GM12878 (cell line): Measurements from ENCODE around the gene RARS2. TPM values are rescaled to one million over a fixed set of nuclear protein-coding genes. Genes with fewer than 3 reads are reported as not detected.

Experiments used
- CBFB ChIP-seq: IDR thresholded peaks from 2 replicates; pipeline ENCODE4 v1.6.1; 2016; ENCODE audit warnings: antibody characterized with exemption, low read depth
- CBX3 ChIP-seq: fragments of 200-600 bp; sonication (generic); IDR thresholded peaks from 2 replicates; pipeline ENCODE4 v1.6.1; 2016; ENCODE audit warnings: low read depth, borderline replicate concordance
- CEBPZ ChIP-seq: fragments of 150-350 bp; IDR thresholded peaks from 2 replicates; pipeline ENCODE4 v1.6.1; 2016; ENCODE audit warnings: low read depth, low read length
- CREM ChIP-seq: IDR thresholded peaks from 2 replicates; pipeline ENCODE4 v1.6.1; 2014; ENCODE audit warnings: antibody characterized with exemption, low read depth
- HCFC1 ChIP-seq: fragments of 150-350 bp; IDR thresholded peaks from 2 replicates; pipeline ENCODE4 v1.6.1; 2014; ENCODE audit warnings: low read length
- HDAC6 ChIP-seq: fragments of 200-600 bp; sonication (generic); IDR thresholded peaks from one replicate; pipeline ENCODE4 v1.8.0; 2017; ENCODE audit warnings: antibody characterized with exemption; ENCODE audit not compliant: unreplicated experiment
- HDGF ChIP-seq: fragments of 450-650 bp; IDR thresholded peaks from 2 replicates; pipeline ENCODE4 v1.6.1; 2016; ENCODE audit warnings: antibody characterized with exemption
- MAX ChIP-seq: IDR thresholded peaks from 2 replicates; pipeline ENCODE4 v1.6.1; 2012; ENCODE audit warnings: low read depth, low read length, improper control_type of control experiment
- MLLT1 ChIP-seq: fragments of 450-650 bp; IDR thresholded peaks from 2 replicates; pipeline ENCODE4 v1.6.1; 2016; ENCODE audit warnings: mild to moderate bottlenecking
- MTA2 ChIP-seq: fragments of 450-650 bp; IDR thresholded peaks from 2 replicates; pipeline ENCODE4 v1.6.1; 2016; ENCODE audit warnings: low read depth, mild to moderate bottlenecking, moderate library complexity
- NBN ChIP-seq: fragments of 450-650 bp; IDR thresholded peaks from 2 replicates; pipeline ENCODE4 v1.6.1; 2016
- NR2C1 ChIP-seq: fragments of 450-650 bp; IDR thresholded peaks from 2 replicates; pipeline ENCODE4 v1.6.1; 2017; ENCODE audit warnings: antibody characterized with exemption, mild to moderate bottlenecking, moderate library complexity
- PAX5 ChIP-seq: IDR thresholded peaks from 2 replicates; pipeline ENCODE4 v1.6.1; 2011; ENCODE audit warnings: low read depth, low read length, borderline replicate concordance
- POLR2AphosphoS2 ChIP-seq: IDR thresholded peaks from 2 replicates; pipeline ENCODE4 v1.6.1; 2011; ENCODE audit warnings: low read depth, mild to moderate bottlenecking, low read length, improper control_type of control experiment, moderate library complexity
- POLR2AphosphoS5 ChIP-seq: IDR thresholded peaks from 2 replicates; pipeline ENCODE4 v1.6.1; 2011; ENCODE audit warnings: mild to moderate bottlenecking, low read length, inconsistent platforms
- RELA ChIP-seq: fragments of 450-650 bp; IDR thresholded peaks from 2 replicates; pipeline ENCODE4 v1.8.0; 2014; ENCODE audit warnings: borderline replicate concordance; ENCODE audit not compliant: partially characterized antibody
- SIX5 ChIP-seq: IDR thresholded peaks from 2 replicates; pipeline ENCODE4 v1.6.1; 2011; ENCODE audit warnings: mild to moderate bottlenecking, low read depth, low read length, moderate library complexity; ENCODE audit not compliant: severe bottlenecking
- SMARCA5 ChIP-seq: fragments of 450-650 bp; IDR thresholded peaks from 2 replicates; pipeline ENCODE4 v1.6.1; 2017; ENCODE audit warnings: mild to moderate bottlenecking
- SUPT20H ChIP-seq: IDR thresholded peaks from 2 replicates; pipeline ENCODE4 v1.6.1; 2011; ENCODE audit warnings: low read depth, mild to moderate bottlenecking, low read length, moderate library complexity, borderline replicate concordance; ENCODE audit not compliant: control insufficient read depth
- TBL1XR1 ChIP-seq: IDR thresholded peaks from 2 replicates; pipeline ENCODE4 v1.6.1; 2012; ENCODE audit warnings: low read depth, low read length, improper control_type of control experiment
- YY1 ChIP-seq: IDR thresholded peaks from 2 replicates; pipeline ENCODE4 v1.6.1; 2011; ENCODE audit warnings: low read depth, mild to moderate bottlenecking, low read length
- ZBTB40 ChIP-seq: fragments of 450-650 bp; IDR thresholded peaks from 2 replicates; pipeline ENCODE4 v1.6.1; 2016; ENCODE audit warnings: mild to moderate bottlenecking, moderate library complexity, borderline replicate concordance
- polyA plus RNA-seq, 11 experiments: library from polyadenylated mRNA; depleted of rRNA in 4 of 11; unstranded in 6 of 11; stranded (reverse) in 5 of 11; fragments of >200 nt; fragmentation: Nextera tagmentation in 4 of 11; fragmentation: Illumina TruSeq in 1 of 11; extraction: Ambion mirVana in 4 of 11; extraction: Trizol in 1 of 11; gene quantifications; 1 replicate in 1 of 11; 2 replicates in 10 of 11; pipeline versions ENCODE4 v1.2.1 to v1.2.3, GENCODE V29; 2011 to 2016; ENCODE audit warnings: inconsistent platforms in 2 of 11, missing spikeins in 2 of 11, low read depth in 1 of 11
- total RNA-seq, 4 experiments: library from RNA; depleted of rRNA in 3 of 4; stranded (reverse); fragments of >200 nt in 3 of 4; fragmentation: Illumina TruSeq in 1 of 4; extraction: Trizol in 1 of 4; gene quantifications; 2 replicates each; pipeline versions ENCODE4 v1.2.1 to v1.2.3, GENCODE V29; 2013 to 2021

Gene RARS2
- total and polyA plus RNA-seq, 10 of the 15 experiments (the other 5 are each of a cell fraction or from before 2014, with no cell fraction given): 18.3 to 54.2 (median 36.8) TPM

- TF ChIP-seq MLLT1: 0 out of 2 replicates have a peak, but pooled peaks have one; percentile 76
- peak; percentile 89; the same call in 1 of the 2 replicates for TF ChIP-seq POLR2AphosphoS2
- peak; percentile 22; the same call in 1 of the 2 replicates for TF ChIP-seq PAX5
- peak; percentile 63; the same call in 1 of the 2 replicates for TF ChIP-seq NBN
- peak; percentile 82 for TF ChIP-seq MAX
- peak; percentile 70; the same call in 1 of the 2 replicates for TF ChIP-seq TBL1XR1
- TF ChIP-seq ZBTB40: peak; percentile 93
- peak; percentile 97 for TF ChIP-seq NR2C1
- TF ChIP-seq SMARCA5: peak; percentile 79
- peak; percentile 50 for TF ChIP-seq HCFC1
- TF ChIP-seq CEBPZ: 0 out of 2 replicates have a peak, but pooled peaks have one; percentile 33
- TF ChIP-seq SUPT20H: no peak
- no peak for TF ChIP-seq CBX3
- peak; percentile 36 for TF ChIP-seq SIX5
- TF ChIP-seq POLR2AphosphoS5: peak; percentile 95
- TF ChIP-seq CBFB: peak; percentile 47
- TF ChIP-seq HDGF: peak; percentile 74
- peak; percentile 79 for TF ChIP-seq MTA2
- peak; percentile 80 for TF ChIP-seq CREM
- peak; percentile 90 for TF ChIP-seq YY1
- TF ChIP-seq HDAC6: peak; percentile 46
- peak; percentile 83 for TF ChIP-seq RELA
These were observed at the start of gene RARS2, which contains the start of gene ORC3 (continued) for GRCh38 chr6:87589693-87590416.
